Measurements from ENCODE around the gene ADRM1.

ADRM1 gene

DNA sequence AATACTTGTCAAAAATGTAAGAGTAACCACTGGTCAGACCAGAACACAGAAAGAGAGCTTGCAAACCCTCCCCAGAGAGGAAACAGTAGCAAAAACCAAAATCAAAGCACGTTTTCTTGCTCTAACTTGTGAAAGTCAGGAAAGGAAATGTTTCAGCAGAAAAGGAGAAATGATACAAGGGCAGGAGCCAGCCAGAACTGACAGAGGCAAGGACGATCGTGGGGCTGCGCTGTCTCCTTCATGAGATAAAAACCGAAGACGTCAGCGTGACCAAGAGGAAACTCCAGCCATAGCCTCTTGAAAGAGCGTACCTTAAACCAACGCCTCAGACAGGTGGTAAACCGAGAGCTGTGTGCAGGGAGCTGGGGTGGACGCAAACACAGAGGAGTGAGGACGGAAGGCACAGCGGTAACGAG is 36.9 kb downstream of the ADRM1 start:
- Histone ChIP-seq H3K4me1 (ENCODE audit: control insufficient read depth, low read depth, low read length) (no peaks in the 10 kb centered on the region), H3K27ac (ENCODE audit: low read depth, low read length) (no peak overlapping the region), H2BK5ac (ENCODE audit: low read length) (no peak overlapping the region), H3K79me1 (ENCODE audit: low read length) (peaks cover 1% of the 10 kb centered on the region), H3K79me2 (ENCODE audit: control insufficient read depth, insufficient read depth, low read length) (no peaks in the 10 kb centered on the region), H2BK120ac (ENCODE audit: low read depth, low read length) (no peak overlapping the region), H3K9ac (ENCODE audit: low read length) (no peak overlapping the region), H2BK15ac (replicated peaks; ENCODE audit: low read depth) (no peak overlapping the region), H3K27me3 (ENCODE audit: insufficient read depth, low read length, poor library complexity) (no peaks in the 10 kb centered on the region), H2AK5ac (ENCODE audit: low read length) (no peak overlapping the region), H3K56ac (ENCODE audit: low read length) (no peak overlapping the region), H3K23ac (ENCODE audit: low read length) (no peak overlapping the region), H4K5ac (ENCODE audit: low read length) (no peak overlapping the region), H3K4ac (ENCODE audit: low read depth, low read length) (no peak overlapping the region), H4K8ac (ENCODE audit: low read depth, low read length) (no peak overlapping the region), H3K18ac (ENCODE audit: low read length) (no peak overlapping the region), H3K36me3 (ENCODE audit: control insufficient read depth, insufficient read depth, low read length) (peaks cover 8% of the 10 kb centered on the region), H3K4me2 (ENCODE audit: low read length) (no peak overlapping the region), H3K4me3 (ENCODE audit: low read length) (no peak overlapping the region)
- DNase-seq = no peak
- WGBS (ENCODE audit: extremely low coverage, insufficient coverage, low lambda C conversion rate) = no CpG with 5 or more reads among the region's 14 CpGs

DNA sequence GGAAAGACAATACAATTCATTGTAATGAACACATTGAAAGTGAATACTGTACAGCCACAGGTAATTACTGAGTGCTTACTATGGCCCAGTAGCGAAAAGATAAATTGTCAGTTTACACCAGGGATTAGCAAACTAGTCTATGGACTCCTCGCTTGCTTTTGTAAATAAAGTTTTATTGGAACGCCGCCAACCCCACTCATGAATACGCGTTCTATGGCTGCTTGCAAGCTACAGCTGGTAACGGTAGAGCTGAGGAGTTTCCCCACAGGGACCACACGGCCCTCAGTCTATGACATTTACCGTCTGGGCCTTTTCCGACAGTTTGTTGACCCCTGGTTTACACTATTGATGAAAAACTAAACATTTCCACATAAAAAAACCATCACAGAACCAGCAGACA is 40.1 kb downstream of the ADRM1 start:
- no peaks in the 10 kb centered on the region for H3K79me2 ChIP-seq (ENCODE audit: control insufficient read depth, insufficient read depth, low read length)
- H3K27me3 ChIP-seq (ENCODE audit: insufficient read depth, low read length, poor library complexity) = no peaks in the 10 kb centered on the region
- no peak overlapping the region for H3K4me3 ChIP-seq (ENCODE audit: low read length)
- no peak overlapping the region for H2BK5ac ChIP-seq (ENCODE audit: low read length)
- H3K18ac ChIP-seq (ENCODE audit: low read length) = no peak overlapping the region
- no CpG with 5 or more reads among the region's 10 CpGs for WGBS (ENCODE audit: extremely low coverage, insufficient coverage, low lambda C conversion rate)
- H4K5ac ChIP-seq (ENCODE audit: low read length) = no peak overlapping the region
- H3K9ac ChIP-seq (ENCODE audit: low read length) = no peak overlapping the region
- H3K23ac ChIP-seq (ENCODE audit: low read length) = no peak overlapping the region
- H2AK5ac ChIP-seq (ENCODE audit: low read length) = no peak overlapping the region
- H3K36me3 ChIP-seq (ENCODE audit: control insufficient read depth, insufficient read depth, low read length) = peaks cover 2% of the 10 kb centered on the region
- H3K4me1 ChIP-seq (ENCODE audit: control insufficient read depth, low read depth, low read length) = no peaks in the 10 kb centered on the region
- no peak overlapping the region for H3K4ac ChIP-seq (ENCODE audit: low read depth, low read length)
- H2BK120ac ChIP-seq (ENCODE audit: low read depth, low read length) = no peak overlapping the region
- no peak overlapping the region for H2BK15ac ChIP-seq (replicated peaks; ENCODE audit: low read depth)
- DNase-seq = no peak
- H4K8ac ChIP-seq (ENCODE audit: low read depth, low read length) = no peak overlapping the region
- no peak overlapping the region for H3K27ac ChIP-seq (ENCODE audit: low read depth, low read length)
- no peaks in the 10 kb centered on the region for H3K79me1 ChIP-seq (ENCODE audit: low read length)
- H3K4me2 ChIP-seq (ENCODE audit: low read length) = no peak overlapping the region
- no peak overlapping the region for H3K56ac ChIP-seq (ENCODE audit: low read length)

DNA sequence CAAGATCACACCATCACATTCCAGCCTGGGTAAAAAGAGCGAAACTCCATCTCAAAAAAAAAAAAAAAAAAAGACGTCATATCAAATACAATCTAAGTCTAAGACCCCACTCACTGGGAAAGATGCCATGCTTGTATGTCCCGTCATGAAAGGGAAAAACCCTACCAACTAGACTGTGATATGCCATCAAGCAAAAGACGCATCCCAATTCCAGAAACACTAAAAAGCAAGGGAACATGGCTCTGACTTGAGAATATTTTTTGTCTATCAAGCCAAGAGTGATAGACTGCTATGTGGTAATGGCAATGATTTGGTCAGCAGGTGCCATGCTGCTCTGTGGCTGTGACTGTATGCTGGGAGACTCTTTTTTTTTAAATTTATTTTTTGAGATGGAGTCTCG is 41.3 kb downstream of the ADRM1 start:
- no peak overlapping the region for H3K9ac ChIP-seq (ENCODE audit: low read length)
- no peak overlapping the region for H4K5ac ChIP-seq (ENCODE audit: low read length)
- H4K8ac ChIP-seq (ENCODE audit: low read depth, low read length) = no peak overlapping the region
- H2AK5ac ChIP-seq (ENCODE audit: low read length) = no peak overlapping the region
- no peak overlapping the region for H3K4ac ChIP-seq (ENCODE audit: low read depth, low read length)
- no peak overlapping the region for H3K4me2 ChIP-seq (ENCODE audit: low read length)
- H3K4me3 ChIP-seq (ENCODE audit: low read length) = no peak overlapping the region
- H2BK15ac ChIP-seq (replicated peaks; ENCODE audit: low read depth) = no peak overlapping the region
- H3K79me2 ChIP-seq (ENCODE audit: control insufficient read depth, insufficient read depth, low read length) = no peaks in the 10 kb centered on the region
- H2BK5ac ChIP-seq (ENCODE audit: low read length) = no peak overlapping the region
- peaks cover 2% of the 10 kb centered on the region for H3K36me3 ChIP-seq (ENCODE audit: control insufficient read depth, insufficient read depth, low read length)
- H3K79me1 ChIP-seq (ENCODE audit: low read length) = no peaks in the 10 kb centered on the region
- no CpG with 5 or more reads among the region's 5 CpGs for WGBS (ENCODE audit: extremely low coverage, insufficient coverage, low lambda C conversion rate)
- H3K27ac ChIP-seq (ENCODE audit: low read depth, low read length) = no peak overlapping the region
- H3K4me1 ChIP-seq (ENCODE audit: control insufficient read depth, low read depth, low read length) = no peaks in the 10 kb centered on the region
- no peak for DNase-seq
- H3K56ac ChIP-seq (ENCODE audit: low read length) = no peak overlapping the region
- no peak overlapping the region for H3K18ac ChIP-seq (ENCODE audit: low read length)
- H3K23ac ChIP-seq (ENCODE audit: low read length) = no peak overlapping the region
- H2BK120ac ChIP-seq (ENCODE audit: low read depth, low read length) = no peak overlapping the region
- H3K27me3 ChIP-seq (ENCODE audit: insufficient read depth, low read length, poor library complexity) = no peaks in the 10 kb centered on the region

DNA sequence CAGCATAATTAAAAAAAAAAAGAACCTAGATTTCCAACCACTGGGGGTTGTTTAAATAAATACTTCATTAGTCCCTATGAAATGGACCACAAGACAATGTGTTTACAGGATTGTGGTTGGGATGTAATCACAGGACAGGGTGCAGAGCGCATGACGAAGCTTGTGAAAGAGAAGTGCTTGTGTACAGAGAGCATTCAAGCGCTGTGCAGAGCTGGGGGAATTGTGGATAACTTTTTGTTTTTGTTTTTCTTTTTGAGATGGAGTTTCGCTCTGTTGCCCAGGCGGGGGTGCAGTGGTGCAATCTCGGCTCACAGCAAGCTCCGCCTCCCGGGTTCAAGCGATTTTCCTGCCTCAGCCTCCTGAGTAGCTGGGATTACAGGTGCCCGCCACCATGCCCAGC is 42.0 kb downstream of the ADRM1 start:
- no peak overlapping the region for H2BK5ac ChIP-seq (ENCODE audit: low read length)
- no peaks in the 10 kb centered on the region for H3K79me1 ChIP-seq (ENCODE audit: low read length)
- no peak overlapping the region for H3K23ac ChIP-seq (ENCODE audit: low read length)
- no peaks in the 10 kb centered on the region for H3K4me1 ChIP-seq (ENCODE audit: control insufficient read depth, low read depth, low read length)
- no peak overlapping the region for H3K4ac ChIP-seq (ENCODE audit: low read depth, low read length)
- H3K4me2 ChIP-seq (ENCODE audit: low read length) = no peak overlapping the region
- no peak overlapping the region for H3K4me3 ChIP-seq (ENCODE audit: low read length)
- no peak overlapping the region for H3K18ac ChIP-seq (ENCODE audit: low read length)
- DNase-seq = no peak
- peaks cover 2% of the 10 kb centered on the region for H3K36me3 ChIP-seq (ENCODE audit: control insufficient read depth, insufficient read depth, low read length)
- H2BK15ac ChIP-seq (replicated peaks; ENCODE audit: low read depth) = no peak overlapping the region
- no peak overlapping the region for H3K9ac ChIP-seq (ENCODE audit: low read length)
- WGBS (ENCODE audit: extremely low coverage, insufficient coverage, low lambda C conversion rate) = no CpG with 5 or more reads among the region's 10 CpGs
- H2AK5ac ChIP-seq (ENCODE audit: low read length) = no peak overlapping the region
- no peak overlapping the region for H3K56ac ChIP-seq (ENCODE audit: low read length)
- H4K8ac ChIP-seq (ENCODE audit: low read depth, low read length) = no peak overlapping the region
- no peak overlapping the region for H3K27ac ChIP-seq (ENCODE audit: low read depth, low read length)
- H3K79me2 ChIP-seq (ENCODE audit: control insufficient read depth, insufficient read depth, low read length) = no peaks in the 10 kb centered on the region
- no peak overlapping the region for H4K5ac ChIP-seq (ENCODE audit: low read length)
- no peaks in the 10 kb centered on the region for H3K27me3 ChIP-seq (ENCODE audit: insufficient read depth, low read length, poor library complexity)
- no peak overlapping the region for H2BK120ac ChIP-seq (ENCODE audit: low read depth, low read length)

DNA sequence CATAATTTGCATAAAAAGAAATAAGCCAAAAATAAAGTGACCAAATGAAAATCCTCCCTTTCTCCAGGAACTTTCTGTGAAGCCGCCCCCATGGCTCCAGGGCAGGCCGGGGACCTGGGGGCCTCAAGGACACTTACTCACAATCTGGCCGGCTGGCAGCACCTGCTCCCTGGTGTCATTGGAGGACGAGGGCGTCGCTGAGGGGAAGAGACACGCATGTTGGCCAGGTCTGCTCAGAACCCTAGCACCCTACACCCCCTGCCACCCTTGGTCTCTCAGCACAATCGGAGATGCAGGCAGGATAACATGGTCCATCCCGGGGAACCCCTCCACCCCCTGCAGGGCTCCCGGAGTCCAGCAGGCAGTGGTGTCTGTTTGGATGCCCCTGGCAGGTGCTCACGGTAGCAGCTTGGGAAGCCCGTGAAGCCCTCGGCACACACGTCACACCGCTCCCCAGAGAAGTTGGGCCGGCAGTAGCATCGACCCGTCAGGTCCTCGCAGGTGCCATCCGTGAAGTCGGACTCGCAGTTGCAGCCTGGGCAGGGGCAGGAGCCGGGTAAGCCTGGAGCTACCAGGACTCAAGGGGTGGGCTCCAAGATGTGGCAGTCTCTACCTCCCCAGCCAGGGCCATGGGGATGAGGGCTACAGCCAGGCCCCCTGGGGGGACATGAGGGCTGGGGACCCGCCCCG is 43.0 kb downstream of the ADRM1 start:
- Histone ChIP-seq H2BK15ac (replicated peaks; ENCODE audit: low read depth) (no peak overlapping the region), H3K9ac (ENCODE audit: low read length) (no peak overlapping the region), H3K27ac (ENCODE audit: low read depth, low read length) (no peak overlapping the region), H3K4me1 (ENCODE audit: control insufficient read depth, low read depth, low read length) (no peaks in the 10 kb centered on the region), H3K4me2 (ENCODE audit: low read length) (no peak overlapping the region), H3K56ac (ENCODE audit: low read length) (no peak overlapping the region), H3K4ac (ENCODE audit: low read depth, low read length) (no peak overlapping the region), H4K8ac (ENCODE audit: low read depth, low read length) (no peak overlapping the region), H4K5ac (ENCODE audit: low read length) (no peak overlapping the region), H3K79me2 (ENCODE audit: control insufficient read depth, insufficient read depth, low read length) (no peaks in the 10 kb centered on the region), H2AK5ac (ENCODE audit: low read length) (no peak overlapping the region), H3K23ac (ENCODE audit: low read length) (no peak overlapping the region), H3K79me1 (ENCODE audit: low read length) (no peaks in the 10 kb centered on the region), H2BK120ac (ENCODE audit: low read depth, low read length) (no peak overlapping the region), H3K18ac (ENCODE audit: low read length) (no peak overlapping the region), H3K4me3 (ENCODE audit: low read length) (no peak overlapping the region), H2BK5ac (ENCODE audit: low read length) (no peak overlapping the region), H3K36me3 (ENCODE audit: control insufficient read depth, insufficient read depth, low read length) (peaks cover 2% of the 10 kb centered on the region), H3K27me3 (ENCODE audit: insufficient read depth, low read length, poor library complexity) (no peaks in the 10 kb centered on the region)
- WGBS (ENCODE audit: extremely low coverage, insufficient coverage, low lambda C conversion rate) = no CpG with 5 or more reads among the region's 25 CpGs
- no peak for DNase-seq
